MM.1S (cell line): ENCODE results near the gene KIF5C.

Experiments
- DNase-seq: peaks from one replicate; pipeline ENCODE4 v3.0.0-alpha.2; 2015
- H2AFZ ChIP-seq: fragments of 300-600 bp; sonication (generic); 2 replicates; pipeline ENCODE4 v1.6.0; 2016; ENCODE audit warnings: antibody characterized with exemption, low read length
- H3F3A ChIP-seq: fragments of 300-600 bp; sonication (generic); 2 replicates; pipeline ENCODE4 v1.6.1; 2016; ENCODE audit warnings: mild to moderate bottlenecking, antibody characterized with exemption, low read length, moderate library complexity, mixed read lengths; ENCODE audit not compliant: insufficient read depth
- H3K27ac ChIP-seq: fragments of 300-600 bp; sonication (generic); 2 replicates; pipeline ENCODE4 v1.5.1; 2016; ENCODE audit warnings: mild to moderate bottlenecking, low read length
- H3K27me3 ChIP-seq: fragments of 300-600 bp; sonication (generic); replicated peaks from 2 replicates; pipeline ENCODE4 v1.6.0; 2016; ENCODE audit warnings: low read length; ENCODE audit not compliant: insufficient read depth
- H3K36me3 ChIP-seq: fragments of 300-600 bp; sonication (generic); replicated peaks from 2 replicates; pipeline ENCODE4 v1.6.1; 2016; ENCODE audit warnings: mild to moderate bottlenecking, low read length, mixed read lengths; ENCODE audit not compliant: insufficient read depth
- H3K4me1 ChIP-seq: fragments of 300-600 bp; sonication (generic); 2 replicates; pipeline ENCODE4 v1.6.1; 2016; ENCODE audit warnings: low read length, mixed read lengths
- H3K4me2 ChIP-seq: fragments of 300-600 bp; sonication (generic); 2 replicates; pipeline ENCODE4 v1.6.0; 2016; ENCODE audit warnings: low read depth, low read length
- H3K4me3 ChIP-seq: fragments of 300-600 bp; sonication (generic); 2 replicates; pipeline ENCODE4 v1.5.1; 2016; ENCODE audit warnings: low read length, mixed read lengths
- H3K79me2 ChIP-seq: fragments of 300-600 bp; sonication (generic); 2 replicates; pipeline ENCODE4 v1.6.1; 2016; ENCODE audit warnings: mixed run types, low read length, mixed read lengths
- H3K9ac ChIP-seq: fragments of 300-600 bp; sonication (generic); 2 replicates; pipeline ENCODE4 v1.6.1; 2016; ENCODE audit warnings: low read length, mixed read lengths
- H3K9me2 ChIP-seq: fragments of 300-600 bp; sonication (generic); replicated peaks from 2 replicates; pipeline ENCODE4 v1.6.1; 2016; ENCODE audit warnings: mild to moderate bottlenecking, low read length, mixed read lengths; ENCODE audit not compliant: insufficient read depth
- H3K9me3 ChIP-seq: fragments of 300-600 bp; sonication (generic); replicated peaks from 2 replicates; pipeline ENCODE4 v1.6.1; 2016; ENCODE audit warnings: mild to moderate bottlenecking, low read length, mixed read lengths; ENCODE audit not compliant: insufficient read depth
- H4K20me1 ChIP-seq: fragments of 300-600 bp; sonication (generic); 2 replicates; pipeline ENCODE4 v1.6.1; 2016; ENCODE audit warnings: mild to moderate bottlenecking, low read length, moderate library complexity, mixed read lengths; ENCODE audit not compliant: insufficient read depth
- CTCF ChIP-seq: fragments of 300-600 bp; sonication (generic); IDR thresholded peaks from 2 replicates; pipeline ENCODE4 v1.5.1; 2016; ENCODE audit warnings: antibody characterized with exemption, low read length, mixed read lengths
- EZH2 ChIP-seq: fragments of 300-600 bp; sonication (generic); optimal IDR thresholded peaks from 2 replicates; pipeline ENCODE3; 2017; ENCODE audit warnings: low read depth, mild to moderate bottlenecking, antibody characterized with exemption, low read length, mixed read lengths
- EZH2phosphoT487 ChIP-seq: fragments of 300-600 bp; sonication (generic); IDR thresholded peaks from 2 replicates; pipeline ENCODE4 v1.6.1; 2018; ENCODE audit warnings: antibody characterized with exemption, low read length

Gene KIF5C

GRCh38 chr2:149006883-149007543 is 132.0 kb downstream of the KIF5C start:
- Histone ChIP-seq H3K27me3 (no peaks in the 10 kb centered on the region), H3K79me2 (no peaks in the 10 kb centered on the region), H3K27ac (no peak overlapping the region), H3F3A (no peaks in the 10 kb centered on the region), H3K36me3 (no peaks in the 10 kb centered on the region), H3K4me2 (no peak overlapping the region), H3K4me1 (no peaks in the 10 kb centered on the region), H3K4me3 (no peak overlapping the region), H3K9me3 (no peaks in the 10 kb centered on the region), H4K20me1 (no peaks in the 10 kb centered on the region), H3K9ac (no peak overlapping the region), H3K9me2 (no peaks in the 10 kb centered on the region), H2AFZ (no peak overlapping the region)
- no peak for TF ChIP-seq EZH2phosphoT487
- TF ChIP-seq CTCF = no peak
- TF ChIP-seq EZH2 = no peak
- DNase-seq = no peak

- Histone ChIP-seq H3K36me3 (no peaks in the 10 kb centered on the region), H3K27me3 (no peaks in the 10 kb centered on the region), H3K4me2 (no peak overlapping the region), H3K9me3 (no peaks in the 10 kb centered on the region), H3K27ac (no peak overlapping the region), H3K79me2 (no peaks in the 10 kb centered on the region), H2AFZ (no peak overlapping the region), H3K9ac (no peak overlapping the region), H3K4me1 (peaks cover 6% of the 10 kb centered on the region), H4K20me1 (no peaks in the 10 kb centered on the region), H3K9me2 (no peaks in the 10 kb centered on the region), H3F3A (no peaks in the 10 kb centered on the region), H3K4me3 (no peak overlapping the region)
- no peak for DNase-seq
- TF ChIP-seq EZH2 (no peak), EZH2phosphoT487 (no peak), CTCF (no peak)
Measured at GRCh38 chr2:149008381-149008780, 133.4 kb downstream of the KIF5C start.

GRCh38 chr2:149009576-149010461 is 134.8 kb downstream of the KIF5C start:
- H3K9me3 ChIP-seq = no peaks in the 10 kb centered on the region
- H3K4me2 ChIP-seq = no peak overlapping the region
- no peak overlapping the region for H2AFZ ChIP-seq
- DNase-seq = no peak
- H3K36me3 ChIP-seq = no peaks in the 10 kb centered on the region
- no peaks in the 10 kb centered on the region for H3K79me2 ChIP-seq
- TF ChIP-seq EZH2 = no peak
- no peaks in the 10 kb centered on the region for H4K20me1 ChIP-seq
- no peaks in the 10 kb centered on the region for H3F3A ChIP-seq
- H3K9me2 ChIP-seq = no peaks in the 10 kb centered on the region
- H3K27me3 ChIP-seq = no peaks in the 10 kb centered on the region
- no peak overlapping the region for H3K27ac ChIP-seq
- peaks cover 8% of the 10 kb centered on the region for H3K4me1 ChIP-seq
- no peak overlapping the region for H3K4me3 ChIP-seq
- H3K9ac ChIP-seq = no peak overlapping the region

GRCh38 chr2:149012545-149012944 is 137.5 kb downstream of the KIF5C start:
- Histone ChIP-seq H3K4me2 (no peak overlapping the region), H3K79me2 (no peaks in the 10 kb centered on the region), H3K9me3 (no peaks in the 10 kb centered on the region), H3K27ac (no peak overlapping the region), H4K20me1 (no peaks in the 10 kb centered on the region), H3K27me3 (no peaks in the 10 kb centered on the region), H3F3A (no peaks in the 10 kb centered on the region), H3K9ac (no peak overlapping the region), H3K4me1 (peaks cover 13% of the 10 kb centered on the region), H3K9me2 (no peaks in the 10 kb centered on the region), H3K4me3 (no peak overlapping the region), H3K36me3 (no peaks in the 10 kb centered on the region), H2AFZ (no peak overlapping the region)
- no peak for DNase-seq
- no peak for TF ChIP-seq EZH2
- no peak for TF ChIP-seq CTCF
- no peak for TF ChIP-seq EZH2phosphoT487
